Hepatocyte (in vitro differentiated cells): ENCODE results near the gene LRRK1. TPM values are rescaled to one million over a fixed set of nuclear protein-coding genes. Genes with fewer than 3 reads are reported as not detected.

Source experiments
- DNase-seq: peaks from one replicate; pipeline ENCODE4 v3.0.0-alpha.2; 2016; ENCODE audit warnings: low spot score
- H2AFZ ChIP-seq: fragments of 200-600 bp; sonication (generic); 2 replicates; pipeline ENCODE4 v1.6.0; 2016; ENCODE audit warnings: antibody characterized with exemption, mild to moderate bottlenecking
- H3K27ac ChIP-seq: fragments of 200-600 bp; sonication (generic); 2 replicates; pipeline ENCODE4 v1.5.1; 2016; ENCODE audit warnings: mild to moderate bottlenecking
- H3K27me3 ChIP-seq: fragments of 200-600 bp; sonication (generic); 2 replicates; pipeline ENCODE4 v1.6.1; 2016
- H3K36me3 ChIP-seq: fragments of 200-600 bp; sonication (generic); replicated peaks from 2 replicates; pipeline ENCODE4 v1.5.1; 2016; ENCODE audit warnings: low read depth; ENCODE audit not compliant: insufficient read depth
- H3K4me1 ChIP-seq: fragments of 200-600 bp; sonication (generic); 2 replicates; pipeline ENCODE4 v1.5.1; 2016; ENCODE audit warnings: mild to moderate bottlenecking, moderate library complexity; ENCODE audit not compliant: insufficient read depth
- H3K4me2 ChIP-seq: fragments of 200-600 bp; sonication (generic); 2 replicates; pipeline ENCODE4 v1.6.0; 2016
- H3K4me3 ChIP-seq: fragments of 200-600 bp; sonication (generic); 2 replicates; pipeline ENCODE4 v1.5.1; 2016; ENCODE audit warnings: mild to moderate bottlenecking
- H3K79me2 ChIP-seq: fragments of 200-600 bp; sonication (generic); 2 replicates; pipeline ENCODE4 v1.6.0; 2017; ENCODE audit warnings: mild to moderate bottlenecking
- H3K9me2 ChIP-seq: fragments of 200-600 bp; sonication (generic); replicated peaks from 2 replicates; pipeline ENCODE4 v1.6.0; 2017; ENCODE audit warnings: mild to moderate bottlenecking; ENCODE audit not compliant: insufficient read depth
- H3K9me3 ChIP-seq: fragments of 200-600 bp; sonication (generic); 2 replicates; pipeline ENCODE4 v1.5.1; 2016; ENCODE audit warnings: low read depth, mild to moderate bottlenecking
- H4K20me1 ChIP-seq: fragments of 200-600 bp; sonication (generic); 2 replicates; pipeline ENCODE4 v1.6.0; 2016; ENCODE audit warnings: mild to moderate bottlenecking; ENCODE audit not compliant: insufficient read depth, poor library complexity, severe bottlenecking
- CTCF ChIP-seq: fragments of 200-600 bp; sonication (generic); IDR thresholded peaks from 2 replicates; pipeline ENCODE4 v1.5.1; 2016; ENCODE audit warnings: antibody characterized with exemption, mild to moderate bottlenecking; ENCODE audit not compliant: poor library complexity
- EZH2 ChIP-seq: fragments of 200-600 bp; sonication (generic); IDR thresholded peaks from 2 replicates; pipeline ENCODE4 v1.6.1; 2016; ENCODE audit warnings: antibody characterized with exemption, mild to moderate bottlenecking, borderline replicate concordance
- EZH2phosphoT487 ChIP-seq: fragments of 200-600 bp; sonication (generic); IDR thresholded peaks from one replicate; pipeline ENCODE4 v1.6.1; 2018; ENCODE audit warnings: antibody characterized with exemption, mild to moderate bottlenecking, low read depth, moderate library complexity; ENCODE audit not compliant: unreplicated experiment, severe bottlenecking
- WGBS: methylation state at CpG from one replicate; pipeline ENCODE4 v1.1.6; 2016; ENCODE audit warnings: low lambda C conversion rate; ENCODE audit errors: missing lambda C conversion rate; 5-methylcytosine and 5-hydroxymethylcytosine counted together
- polyA plus RNA-seq: library from polyadenylated mRNA; unstranded; fragments of >200 nt; fragmentation: Nextera tagmentation; extraction: Ambion mirVana; gene quantifications from 2 replicates; pipeline ENCODE4 v1.2.1, GENCODE V29; 2016
- total RNA-seq: library from RNA; depleted of rRNA; stranded (reverse); fragments of >200 nt; gene quantifications from 2 replicates; pipeline ENCODE4 v1.2.3, GENCODE V29; 2014

The LRRK1 gene
- total and polyA plus RNA-seq, 2 experiments from 2014 or later = 2.1 TPM

GRCh38 chr15:101102746-101103145, 183.6 kb downstream of the LRRK1 start:
- Histone ChIP-seq H3K27ac (no peak overlapping the region), H3K4me1 (no peaks in the 10 kb centered on the region), H3K4me3 (no peak overlapping the region), H3K36me3 (no peaks in the 10 kb centered on the region), H3K4me2 (no peak overlapping the region), H4K20me1 (no peaks in the 10 kb centered on the region), H3K9me2 (no peaks in the 10 kb centered on the region), H2AFZ (no peak overlapping the region), H3K9me3 (no peaks in the 10 kb centered on the region), H3K79me2 (no peaks in the 10 kb centered on the region), H3K27me3 (no peaks in the 10 kb centered on the region)
- WGBS = 86% methylated on average over 5 of the region's 5 CpGs
- DNase-seq = no peak
- no peak for TF ChIP-seq EZH2
- no peak for TF ChIP-seq CTCF
- TF ChIP-seq EZH2phosphoT487 = no peak

GRCh38 chr15:101103598-101103997, 184.4 kb downstream of the LRRK1 start:
- no peaks in the 10 kb centered on the region for H3K9me3 ChIP-seq
- no peaks in the 10 kb centered on the region for H3K27me3 ChIP-seq
- H3K36me3 ChIP-seq = no peaks in the 10 kb centered on the region
- TF ChIP-seq EZH2phosphoT487 (no peak), EZH2 (no peak), CTCF (no peak)
- no peak overlapping the region for H3K27ac ChIP-seq
- H4K20me1 ChIP-seq = no peaks in the 10 kb centered on the region
- no peaks in the 10 kb centered on the region for H3K9me2 ChIP-seq
- DNase-seq = no peak
- H3K4me2 ChIP-seq = no peak overlapping the region
- H2AFZ ChIP-seq = no peak overlapping the region
- 89% methylated on average over 8 of the region's 8 CpGs for WGBS
- H3K4me3 ChIP-seq = no peak overlapping the region
- H3K4me1 ChIP-seq = no peaks in the 10 kb centered on the region
- no peaks in the 10 kb centered on the region for H3K79me2 ChIP-seq

GRCh38 chr15:101104141-101104540, 185.0 kb downstream of the LRRK1 start:
- H3K4me3 ChIP-seq = no peak overlapping the region
- no peaks in the 10 kb centered on the region for H3K9me3 ChIP-seq
- no peak for TF ChIP-seq CTCF
- no peak for TF ChIP-seq EZH2phosphoT487
- TF ChIP-seq EZH2 = no peak
- no peaks in the 10 kb centered on the region for H3K27me3 ChIP-seq
- 97% methylated on average over 9 of the region's 9 CpGs for WGBS
- H2AFZ ChIP-seq = no peak overlapping the region
- no peaks in the 10 kb centered on the region for H3K36me3 ChIP-seq
- no peak overlapping the region for H3K4me2 ChIP-seq
- H3K9me2 ChIP-seq = no peaks in the 10 kb centered on the region
- H3K4me1 ChIP-seq = no peaks in the 10 kb centered on the region
- DNase-seq = no peak
- H4K20me1 ChIP-seq = no peaks in the 10 kb centered on the region
- no peak overlapping the region for H3K27ac ChIP-seq
- H3K79me2 ChIP-seq = no peaks in the 10 kb centered on the region
